OCI-LY1 (cell line): Measurements from ENCODE around the gene MICAL2.

Experiments
- EZH2 ChIP-seq: fragments of 200-600 bp; sonication (generic), shearing (Covaris generic); IDR thresholded peaks from 2 replicates; pipeline ENCODE4 v1.8.0; 2017; ENCODE audit warnings: borderline replicate concordance, mixed run types, mild to moderate bottlenecking, antibody characterized with exemption, low read length, moderate library complexity, mixed read lengths
- TF ChIP-seq, protein P1 (sequence below): fragments of 200-600 bp; sonication (generic), shearing (Covaris generic); IDR thresholded peaks from 2 replicates; pipeline ENCODE4 v1.5.1; 2017; ENCODE audit warnings: mild to moderate bottlenecking, antibody characterized with exemption, low read length, moderate library complexity, mixed read lengths

DNA sequence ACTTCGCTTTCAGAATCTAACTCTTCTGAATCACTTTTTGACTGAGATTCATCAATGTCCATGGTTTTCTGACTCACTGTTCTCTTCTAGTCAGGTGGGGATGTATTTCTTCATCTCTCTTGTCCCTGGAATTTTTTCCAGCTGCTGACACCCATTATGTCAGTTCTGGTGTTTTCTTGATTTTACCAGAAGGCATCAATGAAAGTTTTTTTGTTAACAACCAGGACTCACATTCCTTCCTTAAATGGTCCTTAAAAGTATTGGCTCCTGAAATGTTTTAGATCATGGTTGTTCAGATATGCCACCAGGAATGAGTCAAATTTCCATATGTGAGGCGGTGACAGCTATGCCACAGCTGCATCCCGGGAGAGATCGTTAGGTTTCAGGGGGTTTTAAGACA lies 12.9 kb downstream of the MICAL2 start:
- TF ChIP-seq EZH2: no peak
- TF ChIP-seq, protein P1, sequence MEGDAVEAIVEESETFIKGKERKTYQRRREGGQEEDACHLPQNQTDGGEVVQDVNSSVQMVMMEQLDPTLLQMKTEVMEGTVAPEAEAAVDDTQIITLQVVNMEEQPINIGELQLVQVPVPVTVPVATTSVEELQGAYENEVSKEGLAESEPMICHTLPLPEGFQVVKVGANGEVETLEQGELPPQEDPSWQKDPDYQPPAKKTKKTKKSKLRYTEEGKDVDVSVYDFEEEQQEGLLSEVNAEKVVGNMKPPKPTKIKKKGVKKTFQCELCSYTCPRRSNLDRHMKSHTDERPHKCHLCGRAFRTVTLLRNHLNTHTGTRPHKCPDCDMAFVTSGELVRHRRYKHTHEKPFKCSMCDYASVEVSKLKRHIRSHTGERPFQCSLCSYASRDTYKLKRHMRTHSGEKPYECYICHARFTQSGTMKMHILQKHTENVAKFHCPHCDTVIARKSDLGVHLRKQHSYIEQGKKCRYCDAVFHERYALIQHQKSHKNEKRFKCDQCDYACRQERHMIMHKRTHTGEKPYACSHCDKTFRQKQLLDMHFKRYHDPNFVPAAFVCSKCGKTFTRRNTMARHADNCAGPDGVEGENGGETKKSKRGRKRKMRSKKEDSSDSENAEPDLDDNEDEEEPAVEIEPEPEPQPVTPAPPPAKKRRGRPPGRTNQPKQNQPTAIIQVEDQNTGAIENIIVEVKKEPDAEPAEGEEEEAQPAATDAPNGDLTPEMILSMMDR: no peak
